Amniotic stem cell (primary cell): ENCODE measurements around the gene BIRC6.
"Not testable (repeated sequence)": the region's sequence is repeated elsewhere in the genome, so short reads cannot be mapped to it uniquely, and the experiment has no call there.

Source experiments
- DNase-seq: peaks from one replicate; lab custom pipeline; 2025; lab: John Stamatoyannopoulos, UW

BIRC6 gene

GRCh38 chr2:32446369-32446768 lies 89.5 kb downstream of the BIRC6 start:
- no peak for DNase-seq

- DNase-seq: no peak
These were observed 94.0 kb downstream of the BIRC6 start for GRCh38 chr2:32450851-32451250.

- DNase-seq: no peak
These were observed 95.7 kb downstream of the BIRC6 start for GRCh38 chr2:32452338-32453064.

DNA sequence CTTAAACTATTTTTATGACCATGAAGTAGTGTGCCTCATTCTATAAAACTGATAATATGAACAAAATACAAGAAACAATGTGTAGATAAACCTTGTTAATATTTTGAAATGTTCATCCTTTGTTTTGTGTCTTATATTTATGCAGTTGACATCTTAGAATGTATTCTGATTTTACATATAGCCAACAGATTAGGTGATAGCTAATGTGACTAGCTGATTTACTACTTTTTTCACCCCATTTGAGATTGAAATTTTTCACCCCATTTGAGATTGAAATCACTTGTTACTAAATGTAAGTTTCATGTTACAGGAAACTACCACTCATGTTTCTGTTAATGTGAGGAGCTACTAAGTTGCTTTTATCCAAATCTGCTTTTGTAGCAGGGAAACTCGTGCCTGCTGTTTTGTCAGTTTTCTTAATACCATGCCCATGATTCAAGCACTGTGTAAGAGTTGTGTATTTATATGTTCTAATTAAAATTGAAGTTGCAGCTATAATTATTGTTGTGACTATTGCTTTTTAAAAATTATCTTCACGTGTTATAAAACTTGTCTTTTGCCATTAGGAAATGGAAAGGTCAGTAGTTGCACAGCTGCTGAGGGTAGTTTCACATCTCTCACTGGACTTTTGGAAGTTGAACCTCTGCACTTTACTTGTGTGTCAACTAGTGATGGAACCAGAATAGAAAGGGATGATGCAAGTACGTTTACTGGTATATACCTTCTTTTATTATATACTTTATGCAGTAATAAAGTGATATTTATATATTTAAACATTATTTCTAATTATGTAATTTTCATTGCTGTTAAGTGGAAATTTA lies 96.6 kb downstream of the BIRC6 start:
- DNase-seq: no peak

GRCh38 chr2:32455816-32456215 lies 99.0 kb downstream of the BIRC6 start:
- DNase-seq: no peak

DNA sequence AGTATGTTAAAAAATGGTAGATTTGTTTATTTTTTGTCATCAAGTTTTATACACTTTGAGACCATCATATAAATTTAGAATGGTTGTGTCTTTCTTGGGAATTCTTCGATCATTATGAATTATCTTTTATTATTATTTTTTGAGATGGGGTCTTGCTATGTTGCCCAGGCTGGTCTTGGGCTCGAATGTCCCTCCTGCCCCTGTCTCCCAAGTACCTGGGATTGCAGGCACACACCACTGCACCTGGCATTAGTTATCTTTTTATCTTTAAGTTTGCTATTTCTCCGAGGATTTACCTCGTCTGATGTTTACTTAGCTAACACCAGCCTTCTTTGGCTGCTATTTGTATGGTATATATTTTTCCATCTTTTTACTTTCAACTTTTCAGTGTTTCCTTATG lies 100.0 kb downstream of the BIRC6 start:
- DNase-seq: no peak

DNA sequence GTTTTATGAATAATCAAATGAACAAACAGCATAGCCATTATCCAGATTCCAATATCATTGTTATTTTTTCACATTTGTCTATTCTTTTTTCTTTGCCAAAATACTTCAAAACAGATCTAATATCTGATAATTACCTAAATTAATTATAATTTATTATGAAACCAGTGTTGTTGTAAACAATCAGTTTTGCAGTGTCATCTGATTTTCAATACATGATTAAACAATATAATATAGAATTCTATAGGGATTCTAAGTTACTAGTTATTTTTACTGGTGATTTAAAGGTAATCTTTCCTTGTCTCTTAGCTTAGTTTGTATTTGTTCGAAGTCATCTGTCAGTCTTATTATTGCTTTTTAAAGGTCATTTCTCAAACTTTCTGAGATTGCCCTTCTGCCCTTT lies 101.0 kb downstream of the BIRC6 start:
- DNase-seq: no peak

- DNase-seq: not testable (repeated sequence)
These were observed 104.0 kb downstream of the BIRC6 start for GRCh38 chr2:32460861-32461260.

GRCh38 chr2:32463110-32463509 lies 106.3 kb downstream of the BIRC6 start:
- DNase-seq: no peak

DNA sequence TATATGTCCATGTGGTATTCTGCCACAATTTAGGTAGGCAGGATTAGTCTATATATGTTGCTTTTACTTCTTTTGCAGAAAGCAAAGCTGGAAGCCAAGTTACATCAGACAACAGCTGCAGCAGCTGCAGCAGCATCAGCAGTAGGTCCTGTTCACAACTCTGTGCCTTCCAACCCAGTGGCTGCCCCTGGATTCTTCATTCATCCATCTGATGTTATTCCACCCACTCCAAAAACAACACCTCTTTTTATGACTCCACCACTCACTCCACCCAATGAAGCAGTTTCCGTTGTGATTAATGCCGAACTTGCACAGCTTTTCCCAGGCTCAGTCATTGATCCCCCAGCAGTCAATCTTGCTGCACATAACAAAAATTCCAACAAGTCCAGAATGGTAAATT lies 107.6 kb downstream of the BIRC6 start:
- no peak for DNase-seq

DNA sequence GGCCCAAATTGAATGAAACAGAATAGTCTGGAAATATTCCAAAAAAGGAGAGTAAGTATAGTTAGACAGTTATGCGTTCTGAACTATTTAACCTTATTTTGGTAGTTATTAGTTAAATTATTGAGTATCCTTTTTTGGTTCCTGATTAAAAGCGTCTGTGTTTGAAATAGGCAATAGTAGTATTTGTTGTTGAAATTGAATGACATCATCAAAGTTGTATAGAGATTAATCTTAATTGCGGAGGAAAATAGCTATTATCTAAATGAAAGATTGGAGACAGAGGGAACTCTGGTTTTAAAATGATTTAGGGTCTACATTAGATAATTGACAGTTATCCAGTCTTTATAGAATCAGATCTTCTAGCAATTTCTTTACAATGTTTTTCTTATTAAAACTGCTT lies 115.8 kb downstream of the BIRC6 start:
- DNase-seq: no peak

- DNase-seq: peak; percentile 3
These were observed 117.6 kb downstream of the BIRC6 start for GRCh38 chr2:32474381-32474780.

DNA sequence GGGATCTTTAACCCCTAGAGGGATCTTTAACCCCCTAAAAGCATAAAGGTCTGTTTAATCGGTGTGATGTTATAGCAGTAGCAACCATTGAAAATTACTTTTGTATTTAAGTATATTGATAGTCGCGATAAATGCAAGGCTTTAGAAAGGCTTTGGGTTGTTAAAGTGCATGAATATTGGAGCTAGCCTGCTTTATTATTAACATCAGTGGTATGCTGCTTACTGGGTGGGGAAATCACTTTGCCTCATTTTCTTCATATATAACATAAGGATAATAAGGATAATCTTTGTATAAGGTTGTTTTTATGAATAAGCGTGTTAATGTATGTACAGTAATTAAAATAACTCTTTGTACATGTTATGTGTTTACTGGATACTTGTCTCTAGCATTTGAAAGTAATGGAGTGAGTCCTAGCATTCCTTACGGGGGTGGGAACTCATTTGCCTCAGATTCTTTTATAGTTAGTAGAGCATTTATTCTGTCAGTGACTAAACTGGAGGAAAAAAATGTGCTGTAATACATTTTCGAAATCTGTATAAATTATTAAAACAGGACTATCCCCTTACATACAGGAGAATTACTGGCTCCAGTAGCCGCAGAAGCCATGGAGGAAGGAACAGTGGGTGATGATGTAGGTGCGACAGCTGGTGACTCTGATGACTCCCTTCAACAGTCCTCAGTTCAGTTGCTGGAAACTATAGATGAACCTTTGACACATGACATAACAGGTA lies 122.2 kb downstream of the BIRC6 start:
- peak; percentile 3 for DNase-seq

DNA sequence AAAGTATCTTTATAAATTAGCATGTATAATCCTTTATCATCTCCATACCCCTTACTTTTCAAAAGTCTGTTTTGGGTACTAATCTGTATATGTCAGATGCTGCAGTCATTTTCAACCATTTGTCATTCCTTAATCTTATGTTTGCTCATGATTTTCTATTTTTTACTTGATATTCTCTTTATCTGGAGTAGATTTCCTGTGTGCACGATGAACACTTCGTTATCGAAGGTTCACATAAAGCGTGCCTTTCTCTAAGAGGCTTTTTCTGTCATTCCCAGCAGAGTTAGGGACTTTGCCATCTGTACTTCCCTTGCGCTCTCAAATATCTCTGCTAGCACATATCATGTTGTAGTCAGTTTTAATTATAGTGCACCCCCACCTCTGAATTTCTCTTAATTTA lies 123.2 kb downstream of the BIRC6 start:
- no peak for DNase-seq

DNA sequence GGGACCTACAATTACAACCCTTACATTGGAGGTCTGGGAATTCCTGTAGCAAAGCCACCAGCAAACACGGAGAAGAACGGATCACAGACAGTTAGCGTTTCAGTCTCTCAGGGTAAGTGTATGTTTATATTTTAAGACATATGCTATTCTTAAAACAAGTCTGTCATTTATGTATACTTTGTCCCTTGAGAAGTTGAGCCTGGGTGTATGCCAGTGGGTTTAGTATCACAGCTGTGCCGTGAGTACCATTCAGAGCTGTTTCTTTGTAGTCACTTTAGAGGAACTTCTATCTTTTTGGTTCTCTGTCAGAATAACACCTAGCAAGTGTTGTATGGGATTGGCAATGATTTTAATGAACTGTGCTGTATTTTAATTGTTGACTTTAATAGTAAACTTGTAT lies 125.6 kb downstream of the BIRC6 start:
- no peak for DNase-seq

GRCh38 chr2:32484937-32485336 lies 128.1 kb downstream of the BIRC6 start:
- peak; percentile 81 for DNase-seq

- DNase-seq: no peak
These were observed 128.6 kb downstream of the BIRC6 start for GRCh38 chr2:32485399-32485798.

DNA sequence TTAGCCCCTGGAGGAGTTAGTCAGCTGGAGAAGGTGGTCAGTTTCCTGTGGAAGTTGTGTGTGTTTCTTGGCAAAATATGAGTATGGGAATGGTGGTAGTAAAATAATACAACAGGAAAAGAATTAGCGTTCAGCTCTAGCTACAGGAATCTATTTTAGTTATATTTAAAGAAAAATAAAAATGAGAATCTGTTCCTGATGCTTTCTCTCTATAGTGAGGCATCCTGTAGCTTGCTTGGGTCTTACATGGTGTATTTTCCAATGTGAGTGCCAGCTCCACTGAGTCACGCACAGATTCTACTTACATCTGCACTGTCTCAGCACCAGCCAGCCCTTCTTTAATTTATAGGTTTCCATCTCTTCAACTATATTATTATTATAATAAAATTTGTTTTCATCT lies 132.2 kb downstream of the BIRC6 start:
- no peak for DNase-seq

- no peak for DNase-seq
These were observed 134.5 kb downstream of the BIRC6 start for GRCh38 chr2:32491346-32491745.

- no peak for DNase-seq
These were observed 138.3 kb downstream of the BIRC6 start for GRCh38 chr2:32495139-32495538.

- no peak for DNase-seq
These were observed 139.8 kb downstream of the BIRC6 start for GRCh38 chr2:32496662-32497061.

DNA sequence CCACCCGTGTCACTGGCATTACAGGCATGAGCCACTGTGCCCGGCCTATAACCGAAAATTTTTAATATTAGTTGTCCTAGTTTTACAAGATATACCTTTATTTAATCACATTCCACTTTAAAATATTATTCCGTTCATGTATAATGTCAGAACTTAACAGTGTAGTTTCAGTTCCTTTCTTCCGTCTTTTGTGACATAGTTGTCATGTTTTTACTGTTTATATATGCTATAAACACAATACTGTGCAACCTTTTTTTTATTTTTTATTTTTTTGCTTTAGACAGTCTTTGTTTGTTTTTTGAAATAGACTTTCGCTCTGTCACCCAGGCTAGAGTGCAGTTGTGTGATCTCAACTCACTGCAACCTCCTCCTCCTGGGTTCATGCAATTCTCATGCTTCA lies 141.5 kb downstream of the BIRC6 start:
- no peak for DNase-seq

DNA sequence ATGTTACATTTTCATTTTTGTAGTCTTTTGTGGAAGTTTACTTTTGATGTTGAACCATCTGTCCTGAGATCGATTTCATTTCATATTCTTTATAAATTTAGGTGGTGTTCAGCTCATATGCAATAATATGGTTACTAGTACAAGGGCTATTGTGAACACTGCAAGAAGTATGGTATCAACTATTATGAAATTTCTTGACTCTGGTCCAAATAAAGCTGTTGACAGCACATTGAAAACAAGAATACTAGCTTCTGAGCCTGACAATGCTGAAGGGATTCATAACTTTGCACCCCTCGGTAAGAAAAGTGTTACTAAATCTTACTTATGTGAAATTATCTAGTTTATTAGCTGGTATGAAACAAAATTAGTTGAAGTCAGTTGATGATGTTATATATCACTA lies 146.1 kb downstream of the BIRC6 start:
- no peak for DNase-seq
